ENCODE measurements around the gene CS.
"Not testable (repeated sequence)": the region's sequence is repeated elsewhere in the genome, so short reads cannot be mapped to it uniquely, and the experiment has no call there.

CS gene

GRCh38 chr12:56317675-56318074 lies 17.5 kb upstream of the CS start:
- DNase-seq (ENCODE audit: low spot score), result no peak

- DNase-seq (ENCODE audit: low spot score), result peak; percentile 97
Observed at GRCh38 chr12:56315622-56316473, 15.7 kb upstream of the CS start, which contains the start of gene CNPY2. CNPY2 (minus strand) TSS chr12:56315988; CDS start chr12:56315217, 771 bp downstream.

GRCh38 chr12:56315249-56315621 lies 15.1 kb upstream of the CS start:
- no peak for DNase-seq (ENCODE audit: low spot score)

- DNase-seq (ENCODE audit: low spot score), result no peak
Observed at GRCh38 chr12:56311003-56311402, 10.9 kb upstream of the CS start.

GRCh38 chr12:56308714-56309113 lies 8.6 kb upstream of the CS start:
- no peak for DNase-seq (ENCODE audit: low spot score)

- no peak for DNase-seq (ENCODE audit: low spot score)
Observed at GRCh38 chr12:56307221-56307965, 7.3 kb upstream of the CS start.

GRCh38 chr12:56304872-56305590 lies 4.9 kb upstream of the CS start:
- DNase-seq (ENCODE audit: low spot score), result no peak

GRCh38 chr12:56304276-56304675 lies 4.1 kb upstream of the CS start:
- no peak for DNase-seq (ENCODE audit: low spot score)

- no peak for DNase-seq (ENCODE audit: low spot score)
Observed at GRCh38 chr12:56300644-56301464, 724 bp upstream of the CS start.

GRCh38 chr12:56299308-56299852 lies 750 bp downstream of the CS start:
- DNase-seq (ENCODE audit: low spot score), result peak; percentile 42

- DNase-seq (ENCODE audit: low spot score), result no peak
Observed at GRCh38 chr12:56298828-56299227, 1.3 kb downstream of the CS start.

GRCh38 chr12:56297400-56297799 lies 2.7 kb downstream of the CS start:
- no peak for DNase-seq (ENCODE audit: low spot score)

GRCh38 chr12:56296295-56296694 lies 3.8 kb downstream of the CS start:
- DNase-seq (ENCODE audit: low spot score), result no peak

GRCh38 chr12:56293795-56294194 lies 6.3 kb downstream of the CS start:
- no peak for DNase-seq (ENCODE audit: low spot score)

GRCh38 chr12:56288705-56289387 lies 11.3 kb downstream of the CS start:
- DNase-seq (ENCODE audit: low spot score), result no peak

- DNase-seq (ENCODE audit: low spot score), result no peak
Observed at GRCh38 chr12:56286044-56286830, 13.9 kb downstream of the CS start.

- not testable (repeated sequence) for DNase-seq (ENCODE audit: low spot score)
Observed at GRCh38 chr12:56284263-56284662, 15.9 kb downstream of the CS start.

- no peak for DNase-seq (ENCODE audit: low spot score)
Observed at GRCh38 chr12:56282579-56282978, 17.6 kb downstream of the CS start.

GRCh38 chr12:56282030-56282429 lies 18.1 kb downstream of the CS start:
- no peak for DNase-seq (ENCODE audit: low spot score)

- DNase-seq (ENCODE audit: low spot score), result no peak
Observed at GRCh38 chr12:56280849-56281248, 19.3 kb downstream of the CS start.

All from activated CD4-positive, alpha-beta T cell treated with anti-CD3 and anti-CD28 coated beads, Interleukin-2, Interleukin-4, amounts not matched to agents 100 ng/mL and 50 ng/mL, durations not matched to agents 16 hours and 8 hours (primary cell).